Measurements from ENCODE around the gene SLC2A11. TPM values are rescaled to one million over a fixed set of nuclear protein-coding genes. Genes with fewer than 3 reads are reported as not detected.

SLC2A11 gene
- total RNA-seq, 1 experiment from 2014 or later = 1.9 TPM

GRCh38 chr22:23882370-23882769, 24.7 kb downstream of the SLC2A11 start:
- Histone ChIP-seq H3K4me1 (no peaks in the 10 kb centered on the region), H3K9me3 (replicated peaks) (no peaks in the 10 kb centered on the region), H3K27ac (no peak overlapping the region), H3K4me3 (no peak overlapping the region), H3K36me3 (no peaks in the 10 kb centered on the region), H3K27me3 (no peaks in the 10 kb centered on the region)
- no peak for DNase-seq

DNA sequence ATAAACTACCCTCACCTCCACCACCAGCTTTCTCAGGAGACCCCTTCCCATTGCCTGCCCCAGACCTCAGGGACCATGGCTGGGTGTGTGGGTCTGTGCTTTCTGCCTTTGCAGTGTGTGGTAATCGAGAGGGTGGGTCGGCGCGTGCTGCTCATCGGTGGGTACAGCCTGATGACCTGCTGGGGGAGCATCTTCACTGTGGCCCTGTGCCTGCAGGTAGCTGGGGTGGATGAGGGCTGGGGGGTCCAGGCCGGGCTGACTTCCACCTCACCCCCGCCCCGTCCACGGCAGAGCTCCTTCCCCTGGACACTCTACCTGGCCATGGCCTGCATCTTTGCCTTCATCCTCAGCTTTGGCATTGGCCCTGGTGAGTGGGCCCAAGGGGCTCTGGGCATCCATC, 26.0 kb downstream of the SLC2A11 start:
- DNase-seq = no peak
- H3K4me3 ChIP-seq = no peak overlapping the region

DNA sequence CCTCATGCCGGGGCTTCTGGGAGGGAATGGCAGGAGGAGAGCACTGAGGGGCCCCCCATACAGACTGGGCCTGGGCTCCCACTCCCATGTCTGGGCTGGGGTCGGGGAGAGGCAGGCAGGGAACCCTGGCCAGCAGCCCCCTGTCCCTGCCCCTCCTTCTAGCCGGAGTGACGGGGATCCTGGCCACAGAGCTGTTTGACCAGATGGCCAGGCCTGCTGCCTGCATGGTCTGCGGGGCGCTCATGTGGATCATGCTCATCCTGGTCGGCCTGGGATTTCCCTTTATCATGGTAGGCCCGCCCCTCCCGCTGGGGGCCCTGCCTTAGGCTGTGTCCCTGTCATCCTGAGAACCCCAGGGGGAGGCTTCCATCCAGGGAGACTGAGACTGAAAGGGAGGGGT, 26.5 kb downstream of the SLC2A11 start:
- H3K4me1 ChIP-seq = peaks cover 3% of the 10 kb centered on the region; the same call in 1 of the 2 replicates
- H3K27me3 ChIP-seq = no peaks in the 10 kb centered on the region
- H3K27ac ChIP-seq = no peak overlapping the region
- no peaks in the 10 kb centered on the region for H3K36me3 ChIP-seq
- H3K4me3 ChIP-seq = no peak overlapping the region
- no peak for DNase-seq
- H3K9me3 ChIP-seq (replicated peaks) = no peaks in the 10 kb centered on the region

More for the DNA sequence above, 26.0 kb downstream of the SLC2A11 start:
- no peaks in the 10 kb centered on the region for H3K27me3 ChIP-seq
- no peaks in the 10 kb centered on the region for H3K36me3 ChIP-seq
- H3K27ac ChIP-seq = no peak overlapping the region
- peaks cover 3% of the 10 kb centered on the region; the same call in 1 of the 2 replicates for H3K4me1 ChIP-seq
- no peaks in the 10 kb centered on the region for H3K9me3 ChIP-seq (replicated peaks)

DNA sequence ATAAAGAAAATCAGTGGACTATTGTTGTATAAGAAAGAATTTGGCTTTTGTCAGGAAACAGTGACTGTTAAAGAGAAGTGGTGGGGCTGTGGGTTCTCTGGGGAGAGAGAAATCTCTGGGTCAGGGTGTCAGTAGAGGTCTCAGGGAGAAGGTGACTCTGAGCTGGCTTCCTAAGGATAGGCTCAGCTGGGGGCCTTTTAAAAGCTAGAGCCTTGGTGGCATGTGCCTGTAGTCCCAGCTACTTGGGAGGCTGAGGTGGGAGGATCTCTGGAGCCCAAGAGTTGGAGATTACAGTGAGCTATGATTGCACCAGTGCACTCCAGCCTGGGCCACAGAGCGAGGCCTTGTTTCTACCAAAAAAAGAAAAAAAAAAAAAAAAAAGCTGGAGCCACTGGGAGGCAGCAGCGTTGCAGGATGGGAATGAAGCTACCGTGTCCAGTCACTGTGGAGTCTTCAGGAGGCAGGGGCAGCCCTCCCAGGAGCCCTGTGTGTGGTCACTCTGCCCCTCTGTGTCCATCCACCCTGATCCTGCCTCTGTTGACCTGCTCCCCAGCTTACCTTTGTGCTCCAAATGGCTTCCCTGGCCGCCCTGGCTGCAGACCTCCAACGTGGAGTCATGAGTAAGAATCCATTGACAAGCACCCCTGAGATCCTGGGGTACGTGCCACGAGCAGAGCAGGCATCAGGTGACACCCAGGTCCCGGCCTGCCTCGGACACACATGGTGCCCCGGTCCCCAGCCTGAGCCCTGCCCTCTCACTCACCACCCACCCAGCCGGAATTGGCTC, 31.1 kb downstream of the SLC2A11 start:
- no peak overlapping the region for H3K27ac ChIP-seq
- H3K9me3 ChIP-seq (replicated peaks) = peaks cover 10% of the 10 kb centered on the region; the same call in 1 of the 2 replicates
- peaks cover 3% of the 10 kb centered on the region; the same call in 1 of the 2 replicates for H3K4me1 ChIP-seq
- peak; percentile 34 to 54 for DNase-seq
- H3K4me3 ChIP-seq = no peak overlapping the region
- no peaks in the 10 kb centered on the region for H3K27me3 ChIP-seq
- H3K36me3 ChIP-seq = no peaks in the 10 kb centered on the region

- Histone ChIP-seq H3K4me3 (no peak overlapping the region), H3K9me3 (replicated peaks) (peaks cover 10% of the 10 kb centered on the region; the same call in 1 of the 2 replicates), H3K27ac (no peak overlapping the region), H3K4me1 (peaks cover 3% of the 10 kb centered on the region; the same call in 1 of the 2 replicates), H3K36me3 (no peaks in the 10 kb centered on the region), H3K27me3 (no peaks in the 10 kb centered on the region)
- DNase-seq = no peak
These were observed 31.9 kb downstream of the SLC2A11 start for GRCh38 chr22:23889620-23890019.

DNA sequence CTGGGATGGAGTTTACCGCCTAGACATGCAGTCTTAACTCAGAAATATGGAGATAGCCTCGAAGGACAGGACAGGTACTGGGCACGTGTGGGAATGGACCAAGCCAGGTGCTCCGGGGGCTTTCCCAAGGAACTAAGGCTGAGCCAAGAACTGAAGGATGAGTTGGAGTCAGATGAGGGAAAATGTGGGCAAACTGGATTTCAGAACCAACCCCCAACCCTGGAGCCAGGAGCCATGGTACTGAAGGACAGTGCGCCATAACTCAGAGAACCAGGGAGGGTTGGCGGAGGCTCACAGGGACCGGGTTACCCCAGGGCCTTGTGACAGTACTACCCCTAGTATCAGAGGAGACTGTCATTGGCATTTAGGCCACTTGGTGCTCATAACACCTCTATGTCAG, 34.1 kb downstream of the SLC2A11 start:
- peaks cover 15% of the 10 kb centered on the region for H3K36me3 ChIP-seq
- peaks cover 10% of the 10 kb centered on the region; the same call in 1 of the 2 replicates for H3K9me3 ChIP-seq (replicated peaks)
- DNase-seq = no peak
- no peaks in the 10 kb centered on the region for H3K27me3 ChIP-seq
- peaks cover 6% of the 10 kb centered on the region; the same call in 1 of the 2 replicates for H3K4me1 ChIP-seq
- H3K4me3 ChIP-seq = no peak overlapping the region
- no peak overlapping the region for H3K27ac ChIP-seq

GRCh38 chr22:23892130-23892529, 34.5 kb downstream of the SLC2A11 start:
- Histone ChIP-seq H3K9me3 (replicated peaks) (peaks cover 10% of the 10 kb centered on the region; the same call in 1 of the 2 replicates), H3K36me3 (peaks cover 18% of the 10 kb centered on the region), H3K4me1 (peaks cover 6% of the 10 kb centered on the region; the same call in 1 of the 2 replicates), H3K4me3 (no peak overlapping the region), H3K27me3 (no peaks in the 10 kb centered on the region), H3K27ac (no peak overlapping the region)
- no peak for DNase-seq

GRCh38 chr22:23892706-23893105, 35.0 kb downstream of the SLC2A11 start:
- Histone ChIP-seq H3K4me1 (peaks cover 6% of the 10 kb centered on the region; the same call in 1 of the 2 replicates), H3K4me3 (no peak overlapping the region), H3K27ac (no peak overlapping the region), H3K36me3 (peaks cover 19% of the 10 kb centered on the region), H3K9me3 (replicated peaks) (peaks cover 10% of the 10 kb centered on the region; the same call in 1 of the 2 replicates), H3K27me3 (no peaks in the 10 kb centered on the region)
- DNase-seq = no peak

GRCh38 chr22:23893121-23893944, 35.7 kb downstream of the SLC2A11 start:
- Histone ChIP-seq H3K27me3 (no peaks in the 10 kb centered on the region), H3K4me1 (peaks cover 6% of the 10 kb centered on the region; the same call in 1 of the 2 replicates), H3K27ac (no peak overlapping the region; the same call in 1 of the 2 replicates), H3K4me3 (peak overlapping the region; percentile 69), H3K9me3 (replicated peaks) (peaks cover 10% of the 10 kb centered on the region; the same call in 1 of the 2 replicates), H3K36me3 (peaks cover 19% of the 10 kb centered on the region)
- no peak for DNase-seq

- peaks cover 19% of the 10 kb centered on the region for H3K36me3 ChIP-seq
- peak within 1 kb of the TSS; percentile 59 for H3K27ac ChIP-seq
- H3K4me1 ChIP-seq = 0 out of 2 replicates have a peak, but pooled peaks cover 3% of the 10 kb centered on the region
- peak within 1 kb of the TSS; percentile 69 for H3K4me3 ChIP-seq
- H3K27me3 ChIP-seq = no peaks in the 10 kb centered on the region
- peak; percentile 94 for DNase-seq
- peaks cover 10% of the 10 kb centered on the region; the same call in 1 of the 2 replicates for H3K9me3 ChIP-seq (replicated peaks)
These were observed 36.5 kb downstream of the SLC2A11 start, which contains the start of gene MIF for GRCh38 chr22:23893945-23894709. Gene MIF, plus strand, starts transcription at chr22:23894383. Its CDS starts 92 bp downstream, at chr22:23894475.

DNA sequence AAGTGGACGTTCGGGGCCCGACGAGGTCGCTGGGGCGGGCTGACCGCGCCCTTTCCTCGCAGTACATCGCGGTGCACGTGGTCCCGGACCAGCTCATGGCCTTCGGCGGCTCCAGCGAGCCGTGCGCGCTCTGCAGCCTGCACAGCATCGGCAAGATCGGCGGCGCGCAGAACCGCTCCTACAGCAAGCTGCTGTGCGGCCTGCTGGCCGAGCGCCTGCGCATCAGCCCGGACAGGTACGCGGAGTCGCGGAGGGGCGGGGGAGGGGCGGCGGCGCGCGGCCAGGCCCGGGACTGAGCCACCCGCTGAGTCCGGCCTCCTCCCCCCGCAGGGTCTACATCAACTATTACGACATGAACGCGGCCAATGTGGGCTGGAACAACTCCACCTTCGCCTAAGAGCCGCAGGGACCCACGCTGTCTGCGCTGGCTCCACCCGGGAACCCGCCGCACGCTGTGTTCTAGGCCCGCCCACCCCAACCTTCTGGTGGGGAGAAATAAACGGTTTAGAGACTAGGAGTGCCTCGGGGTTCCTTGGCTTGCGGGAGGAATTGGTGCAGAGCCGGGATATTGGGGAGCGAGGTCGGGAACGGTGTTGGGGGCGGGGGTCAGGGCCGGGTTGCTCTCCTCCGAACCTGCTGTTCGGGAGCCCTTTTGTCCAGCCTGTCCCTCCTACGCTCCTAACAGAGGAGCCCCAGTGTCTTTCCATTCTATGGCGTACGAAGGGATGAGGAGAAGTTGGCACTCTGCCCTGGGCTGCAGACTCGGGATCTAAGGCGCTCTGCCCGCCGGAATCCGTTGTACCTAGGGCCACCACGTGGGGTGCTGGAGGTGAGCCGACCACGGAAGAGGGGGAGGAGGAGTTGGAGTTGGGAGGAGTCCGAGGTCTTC, 37.3 kb downstream of the SLC2A11 start:
- H3K4me3 ChIP-seq = peak overlapping the region; percentile 69
- no peaks in the 10 kb centered on the region for H3K27me3 ChIP-seq
- peak; percentile 46 to 55 for DNase-seq
- peak overlapping the region; percentile 59 for H3K27ac ChIP-seq
- H3K36me3 ChIP-seq = peaks cover 19% of the 10 kb centered on the region
- peaks cover 10% of the 10 kb centered on the region; the same call in 1 of the 2 replicates for H3K9me3 ChIP-seq (replicated peaks)
- H3K4me1 ChIP-seq = 0 out of 2 replicates have a peak, but pooled peaks cover 3% of the 10 kb centered on the region

GRCh38 chr22:23895599-23896144, 38.0 kb downstream of the SLC2A11 start:
- H3K27ac ChIP-seq = no peak overlapping the region
- H3K36me3 ChIP-seq = peaks cover 19% of the 10 kb centered on the region
- H3K4me3 ChIP-seq = peak overlapping the region; percentile 69
- H3K27me3 ChIP-seq = no peaks in the 10 kb centered on the region
- peaks cover 10% of the 10 kb centered on the region; the same call in 1 of the 2 replicates for H3K9me3 ChIP-seq (replicated peaks)
- DNase-seq = no peak
- H3K4me1 ChIP-seq = 0 out of 2 replicates have a peak, but pooled peaks cover 3% of the 10 kb centered on the region

- H3K4me3 ChIP-seq = no peak overlapping the region
- DNase-seq = no peak
- H3K9me3 ChIP-seq (replicated peaks) = peaks cover 10% of the 10 kb centered on the region; the same call in 1 of the 2 replicates
- H3K27me3 ChIP-seq = no peaks in the 10 kb centered on the region
- H3K36me3 ChIP-seq = peaks cover 19% of the 10 kb centered on the region
- H3K4me1 ChIP-seq = 0 out of 2 replicates have a peak, but pooled peaks cover 3% of the 10 kb centered on the region
- no peak overlapping the region for H3K27ac ChIP-seq
These were observed 38.5 kb downstream of the SLC2A11 start for GRCh38 chr22:23896166-23896522.
